Kidney (tissue), 14 donors: Measurements from ENCODE around the gene GTPBP8. TPM values are rescaled to one million over a fixed set of nuclear protein-coding genes. Genes with fewer than 3 reads are reported as not detected.

Experiments used
- DNase-seq, 5 donors: peaks; one replicate each; pipeline ENCODE4 v3.0.0-alpha.2; 2013 to 2020
- FAIRE-seq: peaks from 2 replicates; lab custom pipeline; 2012; peaks lifted over from hg19 to GRCh38; lab: Jason Lieb, UNC
- H3K27ac ChIP-seq, 2 donors: one replicate each; pipeline ENCODE4 v1.7.0; 2013; ENCODE audit warnings: low read depth in 2 of 2, low read length in 2 of 2, inconsistent platforms in 1 of 2
- H3K27me3 ChIP-seq: one replicate; pipeline ENCODE4 v1.7.1; 2013; ENCODE audit warnings: low read length, inconsistent platforms; ENCODE audit not compliant: control insufficient read depth, insufficient read depth
- H3K36me3 ChIP-seq, 3 donors: one replicate each; pipeline versions ENCODE4 v1.7.0 to v1.7.1; 2013; ENCODE audit warnings: low read length in 3 of 3, control low read depth in 1 of 3, inconsistent platforms in 1 of 3; ENCODE audit not compliant: insufficient read depth in 3 of 3, control insufficient read depth in 2 of 3
- H3K4me1 ChIP-seq, 3 donors: one replicate each; pipeline versions ENCODE4 v1.7.0 to v1.7.1; 2013; ENCODE audit warnings: low read length in 3 of 3, inconsistent platforms in 1 of 3, low read depth in 1 of 3; ENCODE audit not compliant: control insufficient read depth in 2 of 3, insufficient read depth in 2 of 3
- H3K4me3 ChIP-seq, 3 donors: one replicate each; pipeline versions ENCODE4 v1.7.0 to v1.8.1; 2013; ENCODE audit warnings: low read length in 3 of 3, control low read depth in 1 of 3, inconsistent platforms in 1 of 3
- H3K9ac ChIP-seq, 3 donors: one replicate each; pipeline versions ENCODE4 v1.7.0 to v1.7.1; 2013; ENCODE audit warnings: low read length in 3 of 3, control low read depth in 1 of 3, inconsistent platforms in 1 of 3
- H3K9me3 ChIP-seq, 3 donors: one replicate each; pipeline versions ENCODE4 v1.7.0 to v1.7.1; 2013; ENCODE audit warnings: low read length in 3 of 3, control low read depth in 1 of 3, inconsistent platforms in 1 of 3; ENCODE audit not compliant: control insufficient read depth in 2 of 3, insufficient read depth in 1 of 3
- CTCF ChIP-seq: IDR thresholded peaks from 3 replicates; pipeline ENCODE4 v1.5.1; 2012; ENCODE audit warnings: mild to moderate bottlenecking, moderate library complexity, borderline replicate concordance; ENCODE audit not compliant: insufficient read depth; ENCODE audit errors: extremely low read depth
- intact Hi-C: fragments of 100-400 bp; cut with DNase I; formaldehyde crosslinking; loops from one replicate; pipeline ENCODE4 v1.11.1; 2022
- polyA plus RNA-seq: library from polyadenylated mRNA; stranded (reverse); fragments of 350-450 nt; fragmentation: Illumina TruSeq; extraction: RNeasy Lipid Tissue Mini Kit (QIAGEN cat#74804); gene quantifications from one replicate; pipeline ENCODE4 v1.2.3, GENCODE V29; 2014; ENCODE audit warnings: low read depth, low replicate concordance; ENCODE audit not compliant: insufficient read depth
- total RNA-seq: library from RNA; stranded (reverse); fragmentation: NEBNext Ultra II Directional; extraction: Animal tissue kit (Norgen Biotek cat#: 25700); gene quantifications from one replicate; pipeline ENCODE4 v1.2.1, GENCODE V29; 2021
- donor health status: control.
- donor health status: control.
- donor health status: control.
- donor health status: control.
- donor health status: control.
- donor health status: DM: yes; HTN: yes; CAD: no.
- donor health status: Normal renal cell carcinoma (clear cell type).

The GTPBP8 gene
- total and polyA plus RNA-seq, 2 donors from 2014 or later, result 11.0 to 13.7 TPM

GRCh38 chr3:112958811-112959560 lies 31.8 kb upstream of the GTPBP8 start:
- FAIRE-seq, result no peak
- Histone ChIP-seq H3K4me1 (no peaks in the 10 kb centered on the region), H3K27ac (no peak overlapping the region), H3K9ac (no peak overlapping the region), H3K36me3 (no peaks in the 10 kb centered on the region), H3K9me3 (no peaks in the 10 kb centered on the region), H3K27me3 (no peaks in the 10 kb centered on the region), H3K4me3 (no peak overlapping the region)
- TF ChIP-seq CTCF, result no peak
- peak in 1 of 5 donors; percentile 7 for DNase-seq
- intact Hi-C loops, result no loop called here

GRCh38 chr3:112963683-112964082 lies 27.1 kb upstream of the GTPBP8 start:
- no peaks in the 10 kb centered on the region for H3K27me3 ChIP-seq
- intact Hi-C loops, result no loop called here
- H3K4me1 ChIP-seq, result no peaks in the 10 kb centered on the region
- FAIRE-seq, result no peak
- no peak for TF ChIP-seq CTCF
- no peaks in the 10 kb centered on the region for H3K36me3 ChIP-seq
- no peak overlapping the region for H3K27ac ChIP-seq
- DNase-seq, result no peak
- no peak overlapping the region for H3K4me3 ChIP-seq
- no peaks in the 10 kb centered on the region for H3K9me3 ChIP-seq
- H3K9ac ChIP-seq, result no peak overlapping the region

- H3K36me3 ChIP-seq, result no peaks in the 10 kb centered on the region
- no peak overlapping the region for H3K27ac ChIP-seq
- no peaks in the 10 kb centered on the region for H3K27me3 ChIP-seq
- no peak for TF ChIP-seq CTCF
- H3K4me1 ChIP-seq, result no peaks in the 10 kb centered on the region
- H3K9ac ChIP-seq, result no peak overlapping the region
- no peak overlapping the region for H3K4me3 ChIP-seq
- FAIRE-seq (no peak), DNase-seq (no peak)
- H3K9me3 ChIP-seq, result no peaks in the 10 kb centered on the region
- intact Hi-C loops, result no loop called here
Measured at GRCh38 chr3:112965656-112966055, 25.1 kb upstream of the GTPBP8 start.

- DNase-seq (no peak), FAIRE-seq (no peak)
- Histone ChIP-seq H3K27me3 (no peaks in the 10 kb centered on the region), H3K4me1 (no peaks in the 10 kb centered on the region), H3K36me3 (no peaks in the 10 kb centered on the region), H3K9me3 (no peaks in the 10 kb centered on the region), H3K27ac (no peak overlapping the region), H3K4me3 (no peak overlapping the region), H3K9ac (no peak overlapping the region)
- no peak for TF ChIP-seq CTCF
- intact Hi-C loops, result no loop called here
Measured at GRCh38 chr3:112966633-112967032, 24.2 kb upstream of the GTPBP8 start.
